ENCODE data around the gene ZNF91.
"Not testable (repeated sequence)": the region's sequence is repeated elsewhere in the genome, so short reads cannot be mapped to it uniquely, and the experiment has no call there.

ZNF91 gene

DNA sequence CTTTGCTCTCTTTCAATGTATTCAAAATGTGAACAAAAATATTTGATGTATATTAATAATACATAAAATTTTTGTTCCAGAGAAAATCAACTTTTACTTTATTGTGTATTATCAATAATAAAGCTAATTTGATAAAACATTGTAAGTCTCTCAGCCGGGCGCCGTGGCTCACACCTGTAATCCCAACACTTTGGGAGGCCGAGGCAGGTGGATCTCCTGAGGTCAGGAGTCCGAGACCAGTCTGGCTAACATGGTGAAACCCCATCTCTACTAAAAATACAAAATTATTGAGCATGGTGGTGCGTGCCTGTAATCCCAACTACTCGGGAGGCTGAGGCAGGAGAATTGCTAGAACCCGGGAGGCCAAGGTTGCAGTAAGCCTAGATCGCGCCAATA, 449 bp upstream of the ZNF91 start:
- not testable (repeated sequence) for DNase-seq (ENCODE audit: low spot score); FAIRE-seq

DNA sequence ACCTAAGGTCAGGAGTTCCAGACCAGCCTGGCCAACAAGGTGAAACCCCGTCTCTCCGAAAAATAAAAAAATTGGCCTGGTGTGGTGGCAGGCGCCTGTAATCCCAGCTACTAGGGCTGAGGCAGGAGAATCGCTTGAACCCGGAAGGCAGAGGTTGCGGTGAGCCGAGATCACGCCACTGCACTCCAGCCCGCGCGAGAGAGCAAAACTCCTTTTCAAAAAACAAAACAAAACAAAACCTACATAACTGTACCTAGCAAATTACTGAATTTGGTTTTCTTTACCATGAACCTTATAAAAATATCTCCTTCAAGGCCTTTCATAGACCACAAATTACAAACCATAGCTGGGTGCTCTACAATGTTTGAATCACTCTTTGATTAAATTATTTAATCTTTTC, 760 bp downstream of the ZNF91 start:
- FAIRE-seq (no peak), DNase-seq (ENCODE audit: low spot score) (no peak)

DNA sequence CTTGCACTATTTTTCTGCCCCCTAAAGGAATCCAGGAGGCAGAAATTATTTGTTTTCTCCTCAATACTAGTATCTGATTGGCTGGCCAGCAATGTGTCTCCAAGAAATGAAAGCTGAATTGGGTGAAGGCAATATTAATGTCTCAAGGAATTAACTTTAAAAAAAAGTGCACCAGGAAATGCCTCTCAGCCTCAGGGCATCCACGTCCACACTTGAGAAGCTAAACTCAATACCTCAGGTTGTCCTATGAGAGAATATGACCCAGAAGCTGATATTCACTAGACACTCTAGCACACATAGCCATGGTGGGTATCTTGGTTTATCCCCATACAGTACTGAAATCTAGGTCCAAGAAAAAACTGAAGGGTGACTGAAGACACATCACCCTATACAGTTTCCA, 2.1 kb downstream of the ZNF91 start:
- DNase-seq (ENCODE audit: low spot score), result no peak
- FAIRE-seq, result no peak

DNA sequence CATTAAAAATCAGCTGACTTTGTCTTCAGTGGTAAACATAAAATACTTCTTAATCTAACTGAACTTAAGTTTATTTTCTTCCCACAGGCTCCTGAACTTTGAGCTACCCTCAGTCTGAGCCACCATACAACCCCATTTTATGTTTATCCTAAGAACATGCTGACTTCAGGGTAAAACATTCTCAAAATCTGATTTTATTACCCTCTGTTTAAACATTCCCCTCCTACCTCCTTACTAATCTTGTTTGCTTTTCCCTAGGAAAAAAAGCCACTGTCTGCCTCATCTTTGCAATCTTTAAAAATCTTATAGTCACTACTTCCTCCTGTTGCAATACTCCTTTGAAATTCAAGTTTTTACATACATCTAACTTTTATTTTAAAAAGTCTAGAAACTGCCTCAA, 4.0 kb downstream of the ZNF91 start:
- DNase-seq (ENCODE audit: low spot score), result no peak
- no peak for FAIRE-seq

DNA sequence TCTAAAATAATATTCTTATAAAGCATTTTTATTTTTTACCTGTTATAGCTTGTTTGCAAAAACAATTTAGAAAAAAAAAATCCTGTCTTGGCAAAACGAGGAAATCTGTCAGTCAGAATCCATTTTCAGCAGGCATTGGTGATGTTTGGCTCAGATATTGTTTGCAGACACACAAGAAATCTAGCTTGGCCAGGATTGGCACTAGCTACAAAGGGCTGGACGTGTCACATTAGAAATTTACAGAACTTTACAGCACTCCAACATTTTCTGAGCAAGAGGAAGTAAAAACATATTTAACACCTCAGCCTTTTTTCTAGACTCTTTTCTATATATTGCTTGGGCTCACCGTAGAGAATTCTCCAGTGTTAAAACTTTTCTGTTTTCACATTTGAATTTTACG, 9.9 kb downstream of the ZNF91 start:
- no peak for DNase-seq (ENCODE audit: low spot score)
- no peak for FAIRE-seq

DNA sequence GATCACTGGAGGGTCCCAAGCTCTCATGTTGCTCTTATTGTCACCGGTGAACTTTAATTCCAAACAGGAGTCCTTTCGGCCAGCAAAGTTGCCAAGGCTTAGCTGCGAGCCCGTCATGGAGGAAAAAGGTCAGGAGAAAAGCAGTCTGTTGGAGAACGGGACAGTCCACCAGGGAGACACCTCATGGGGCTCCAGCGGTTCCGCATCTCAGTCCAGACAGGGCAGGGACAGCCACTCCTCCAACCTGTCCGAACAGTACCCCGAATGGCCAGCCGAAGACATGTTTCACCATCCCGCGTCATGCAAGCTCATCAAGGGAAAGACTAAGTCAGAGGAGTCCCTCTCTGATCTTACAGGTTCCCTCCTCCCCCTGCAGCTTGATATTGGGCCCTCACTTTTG, 10.4 kb downstream of the ZNF91 start:
- no peak for FAIRE-seq
- DNase-seq (ENCODE audit: low spot score), result no peak

DNA sequence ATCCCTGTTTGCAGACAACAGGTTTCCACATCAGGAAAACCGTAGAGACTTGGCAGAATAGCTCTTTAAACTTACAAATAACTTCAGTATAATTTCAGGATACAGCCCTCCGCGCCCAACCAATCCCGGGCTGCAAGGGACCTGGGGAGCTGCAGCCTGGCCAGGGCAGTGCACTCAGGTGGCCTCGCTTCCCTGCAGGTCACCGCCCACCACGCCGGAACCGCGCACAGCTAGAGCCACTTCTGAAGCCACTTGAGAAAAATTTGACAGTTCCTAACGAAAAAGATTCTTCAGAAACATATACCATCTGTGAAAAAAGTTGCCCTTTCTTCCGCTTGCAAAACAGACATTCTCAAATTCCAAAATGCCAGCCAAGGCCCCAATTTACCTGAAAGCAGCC, 11.1 kb downstream of the ZNF91 start:
- FAIRE-seq (no peak), DNase-seq (ENCODE audit: low spot score) (no peak)

DNA sequence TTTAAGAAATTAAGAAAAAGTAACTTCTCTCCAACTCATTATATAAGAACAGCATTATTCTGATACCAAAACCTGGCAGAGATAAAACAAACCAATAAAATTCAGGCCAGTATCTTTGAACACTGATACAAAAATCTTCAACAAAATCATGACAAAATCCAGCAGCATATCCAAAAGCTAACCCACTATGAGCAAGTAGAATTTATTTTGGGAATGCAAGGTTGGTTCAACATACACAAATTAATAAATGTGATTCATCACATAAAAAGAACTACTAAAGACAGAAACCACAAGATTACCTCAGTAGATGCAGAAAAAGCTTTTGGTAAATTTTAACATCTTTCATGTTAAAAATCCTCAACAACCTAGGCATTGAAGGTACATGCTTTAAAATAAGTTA, 12.3 kb downstream of the ZNF91 start:
- FAIRE-seq, result no peak
- DNase-seq (ENCODE audit: low spot score), result no peak

DNA sequence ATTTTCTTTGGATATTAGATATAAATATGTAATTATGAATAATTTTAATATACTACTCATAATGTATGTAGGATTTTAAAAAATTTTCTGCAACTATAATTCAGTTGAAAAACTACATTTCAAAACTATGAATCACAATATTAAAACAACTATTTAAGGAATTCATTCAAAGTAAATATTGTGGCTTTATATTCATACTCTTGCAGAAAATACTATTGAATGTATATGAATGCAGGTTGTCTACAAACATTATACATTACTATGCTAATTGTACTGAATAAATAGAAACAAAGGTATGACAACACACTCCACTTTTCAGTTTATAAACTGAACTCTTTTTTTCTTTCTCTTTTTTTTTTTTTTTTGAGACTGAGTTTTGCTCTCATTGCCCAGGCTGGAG, 14.2 kb downstream of the ZNF91 start:
- no peak for DNase-seq (ENCODE audit: low spot score)
- peak; percentile 14 for FAIRE-seq

DNA sequence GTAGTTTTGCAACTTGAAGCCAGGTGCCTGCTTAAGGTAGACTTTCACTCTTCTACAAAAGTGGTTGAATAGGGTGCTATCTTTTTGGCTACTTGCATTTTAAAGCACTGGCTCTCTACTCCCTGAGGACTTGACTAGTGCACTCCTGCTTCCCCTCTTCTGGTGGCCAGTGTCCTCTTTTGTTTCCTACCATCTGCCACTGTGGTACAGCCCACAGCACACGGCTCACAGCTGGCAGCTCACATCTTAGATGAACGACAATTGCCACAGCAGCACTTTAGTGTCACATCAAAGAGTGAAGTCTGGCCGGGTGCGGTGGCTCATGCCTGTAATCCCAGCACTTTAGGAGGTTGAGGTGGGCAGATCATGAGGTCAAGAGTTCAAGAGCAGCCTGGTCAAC, 15.6 kb downstream of the ZNF91 start:
- not testable (repeated sequence) for DNase-seq (ENCODE audit: low spot score); FAIRE-seq

DNA sequence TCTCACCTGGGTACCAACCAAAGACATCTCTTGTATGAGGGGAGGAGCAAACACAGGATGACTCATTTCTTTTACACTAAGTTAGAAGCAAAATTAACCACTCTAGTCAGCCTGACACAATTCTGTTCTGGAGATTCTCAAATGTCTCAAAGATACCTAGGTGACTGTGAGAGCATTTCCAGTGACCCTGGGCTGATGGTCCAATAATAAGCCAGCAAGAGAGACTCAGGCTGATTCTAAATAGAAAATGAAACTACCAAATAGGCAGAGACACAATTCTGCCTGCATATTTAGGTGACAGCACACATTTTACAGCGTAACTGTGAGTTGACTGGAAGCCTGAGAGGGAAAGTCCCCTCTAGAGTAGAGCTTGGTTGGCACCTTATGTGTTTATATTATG, 16.3 kb downstream of the ZNF91 start:
- FAIRE-seq (no peak), DNase-seq (ENCODE audit: low spot score) (no peak)

DNA sequence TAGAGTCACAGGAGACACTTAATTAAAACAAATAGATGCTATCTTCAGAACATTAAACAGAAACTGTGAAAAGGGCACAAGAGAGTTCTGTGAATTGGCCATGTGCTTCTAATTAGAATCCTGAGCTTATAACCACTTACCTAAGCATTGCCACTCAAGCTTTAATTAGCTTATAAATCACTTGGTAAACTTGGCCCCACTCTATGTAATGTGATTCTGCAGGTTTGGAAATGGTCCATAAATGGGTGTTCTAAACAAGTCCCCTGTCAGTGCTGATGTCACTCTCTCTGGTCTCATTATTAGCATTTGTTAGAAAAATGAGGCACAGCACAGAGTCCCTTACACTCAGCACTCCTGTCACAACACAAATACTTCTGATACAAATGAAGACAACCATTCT, 18.0 kb downstream of the ZNF91 start:
- FAIRE-seq, result no peak
- no peak for DNase-seq (ENCODE audit: low spot score)

DNA sequence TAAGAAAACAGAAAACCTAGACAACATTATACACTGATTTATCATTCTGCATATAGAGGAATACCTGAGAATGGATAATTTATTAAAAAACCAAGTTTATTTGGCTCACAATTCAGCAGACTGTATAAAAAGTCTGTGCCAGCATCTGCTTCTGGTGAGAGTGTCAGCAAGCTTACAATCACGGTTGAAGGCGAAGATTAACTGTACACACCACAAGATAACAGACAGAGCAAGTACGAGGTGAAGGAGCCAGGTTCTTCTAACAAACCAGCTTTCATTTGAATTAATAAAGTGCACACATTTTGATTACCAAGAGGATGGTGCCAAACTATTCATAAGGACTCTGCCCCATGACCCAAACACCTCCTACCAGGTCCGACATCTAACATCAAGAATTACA, 28.8 kb downstream of the ZNF91 start:
- FAIRE-seq (no peak), DNase-seq (ENCODE audit: low spot score) (no peak)

DNA sequence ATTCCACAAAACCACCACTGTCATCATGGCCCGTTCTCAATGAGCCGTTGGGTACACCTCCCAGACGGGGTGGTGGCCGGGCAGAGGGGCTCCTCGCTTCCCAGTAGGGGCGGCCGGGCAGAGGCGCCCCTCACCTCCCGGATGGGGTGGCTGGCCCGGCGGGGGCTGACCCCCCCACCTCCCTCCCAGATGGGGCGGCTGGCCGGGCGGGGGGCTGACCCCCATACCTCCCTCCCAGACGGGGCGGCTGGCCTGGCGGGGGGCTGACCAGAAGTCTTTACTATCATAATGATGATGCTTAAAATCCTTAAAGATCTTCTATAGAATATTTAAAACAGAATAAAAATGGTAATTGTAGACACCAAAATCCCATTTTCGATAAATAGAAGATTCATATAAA, 29.2 kb downstream of the ZNF91 start:
- DNase-seq (ENCODE audit: low spot score); FAIRE-seq: not testable (repeated sequence)

DNA sequence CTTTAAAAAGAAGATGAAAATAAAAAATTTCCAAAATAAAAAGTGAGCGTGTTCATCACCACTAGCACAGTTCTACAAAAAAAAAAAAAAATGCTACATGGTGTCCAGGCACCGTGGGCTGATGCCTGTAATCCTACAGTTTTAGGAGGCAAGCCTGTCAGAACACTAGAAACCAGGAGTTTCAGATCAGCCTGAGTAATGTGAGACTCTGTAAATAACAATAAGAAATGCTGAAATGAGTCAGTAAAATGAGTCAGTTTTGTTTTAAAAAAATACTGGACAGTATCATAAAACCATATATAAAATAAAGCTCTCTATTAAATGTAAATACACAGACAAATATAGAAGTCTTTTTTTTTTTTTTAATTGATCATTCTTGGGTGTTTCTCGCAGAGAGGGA, 30.0 kb downstream of the ZNF91 start:
- FAIRE-seq (no peak), DNase-seq (ENCODE audit: low spot score) (no peak)

DNA sequence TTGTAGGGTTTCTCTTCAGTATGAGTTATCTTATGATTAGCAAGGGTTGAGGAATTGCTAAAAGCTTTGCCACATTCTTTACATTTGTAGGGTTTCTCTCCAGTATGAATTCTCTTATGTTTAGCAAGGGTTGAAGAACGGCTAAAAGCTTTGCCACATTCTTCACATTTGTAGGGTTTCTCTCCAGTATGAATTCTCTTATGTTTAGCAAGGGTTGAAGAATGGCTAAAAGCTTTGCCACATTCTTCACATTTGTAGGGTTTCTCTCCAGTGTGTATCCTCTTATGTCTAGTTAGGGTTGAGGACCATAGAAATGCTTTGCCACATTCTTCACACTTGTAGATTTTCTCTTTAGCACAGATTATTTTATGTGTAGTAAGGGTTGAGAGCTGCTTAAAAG, 33.4 kb downstream of the ZNF91 start:
- DNase-seq (ENCODE audit: low spot score); FAIRE-seq: not testable (repeated sequence)

DNA sequence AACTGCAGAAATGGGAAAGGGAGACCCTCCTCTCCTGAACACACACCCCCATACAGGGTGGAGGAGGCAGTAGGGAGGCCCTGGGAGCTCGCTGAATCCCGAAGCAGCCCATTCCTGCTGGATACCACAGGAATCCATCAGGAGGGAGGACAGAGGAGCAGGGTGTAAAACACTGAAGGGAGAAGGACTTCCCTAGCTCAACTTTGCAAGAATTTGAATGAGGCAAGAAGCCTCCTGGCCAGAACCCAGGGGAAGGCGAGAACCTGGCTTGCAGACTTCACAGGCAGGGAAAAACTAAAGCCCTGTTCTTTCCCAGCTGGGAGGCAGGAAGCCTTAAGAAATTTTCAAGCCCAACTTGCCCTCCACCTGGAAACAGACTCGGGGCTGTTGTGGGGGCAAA, 43.5 kb downstream of the ZNF91 start:
- no peak for FAIRE-seq
- no peak for DNase-seq (ENCODE audit: low spot score)

DNA sequence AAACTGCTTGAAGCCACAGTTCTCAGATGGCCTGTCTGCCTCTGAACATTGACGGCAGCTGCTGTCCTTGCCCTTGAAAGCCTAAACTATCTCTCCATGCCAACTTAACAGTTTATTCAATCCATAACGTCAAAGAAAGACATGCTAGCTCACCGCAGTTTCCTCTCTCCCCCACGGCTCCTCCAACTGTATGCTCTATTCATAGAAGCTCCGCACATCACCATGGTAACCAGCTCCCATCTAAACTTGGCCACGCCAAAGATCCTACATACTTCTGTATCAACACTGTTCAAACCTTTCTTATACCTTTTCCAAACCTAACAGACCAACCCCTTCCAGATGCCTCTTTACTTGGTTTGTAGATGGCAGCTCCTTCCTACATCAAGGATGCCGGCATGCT, 48.6 kb downstream of the ZNF91 start:
- no peak for DNase-seq (ENCODE audit: low spot score)
- no peak for FAIRE-seq

DNA sequence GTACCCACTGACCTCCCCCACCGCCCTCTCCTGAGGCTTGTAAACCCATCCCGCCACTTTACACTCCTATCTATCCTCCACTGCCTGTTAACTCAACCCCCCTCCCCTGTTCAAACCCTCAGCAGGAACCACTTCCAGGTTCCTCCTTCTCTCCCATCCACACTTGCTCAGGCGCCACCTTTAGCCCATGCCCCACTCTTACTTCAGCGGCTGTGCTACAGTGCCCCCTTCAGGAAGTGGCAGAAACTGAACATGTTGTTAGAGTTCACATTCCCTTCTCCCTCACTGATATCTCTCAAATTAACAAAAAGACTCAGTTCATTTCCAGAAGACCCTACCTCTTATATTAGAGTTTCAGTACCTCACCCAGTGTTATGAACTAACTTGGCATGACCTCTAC, 49.4 kb downstream of the ZNF91 start:
- no peak for DNase-seq (ENCODE audit: low spot score)
- FAIRE-seq, result no peak

DNA sequence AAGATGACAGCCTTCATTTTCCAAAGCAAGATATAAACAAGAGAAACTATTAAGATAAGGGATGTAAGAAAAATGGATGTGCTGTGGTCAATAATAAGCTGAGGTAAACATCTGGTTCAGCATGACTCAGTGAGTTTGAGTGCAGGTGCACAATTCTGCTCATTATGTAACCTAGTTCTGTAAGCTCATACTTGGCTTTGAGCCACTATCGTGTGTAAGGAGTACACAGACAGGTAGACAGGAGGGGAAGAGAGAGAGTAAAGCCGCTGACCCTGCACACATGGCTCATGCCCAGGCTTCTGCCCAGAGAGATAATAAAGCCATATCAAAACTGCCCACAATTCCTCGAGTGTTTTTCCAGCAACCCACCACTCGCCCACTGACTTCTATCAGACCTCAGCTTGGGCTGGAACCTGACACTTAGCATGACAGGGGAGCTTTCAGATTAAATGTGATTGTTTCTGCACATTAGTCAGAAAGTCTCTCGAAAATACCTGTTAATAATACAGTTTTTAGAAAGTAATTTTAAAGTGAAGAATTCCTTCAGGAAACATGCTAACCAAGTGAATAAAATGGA, 51.7 kb downstream of the ZNF91 start:
- FAIRE-seq (no peak), DNase-seq (ENCODE audit: low spot score) (no peak)

DNA sequence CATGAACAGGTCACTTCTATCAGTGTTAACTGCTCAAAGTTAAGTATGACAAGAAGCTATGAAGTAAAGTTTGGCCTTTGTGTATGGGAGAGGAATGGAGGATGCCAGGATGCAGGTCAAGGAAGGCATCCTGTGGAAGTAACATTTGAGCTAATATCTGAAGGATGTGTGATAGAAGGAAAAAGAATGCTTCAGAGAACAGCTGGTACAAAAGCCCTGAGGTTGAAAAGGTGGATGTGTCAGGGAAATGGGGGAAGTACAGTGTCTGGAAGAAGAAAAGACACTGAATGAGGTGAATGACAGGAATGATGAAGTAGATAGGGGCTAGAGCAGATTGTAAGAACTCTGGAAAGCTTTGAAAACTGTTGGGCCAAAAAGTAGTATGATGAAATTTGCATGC, 67.1 kb downstream of the ZNF91 start:
- FAIRE-seq (no peak), DNase-seq (ENCODE audit: low spot score) (no peak)

DNA sequence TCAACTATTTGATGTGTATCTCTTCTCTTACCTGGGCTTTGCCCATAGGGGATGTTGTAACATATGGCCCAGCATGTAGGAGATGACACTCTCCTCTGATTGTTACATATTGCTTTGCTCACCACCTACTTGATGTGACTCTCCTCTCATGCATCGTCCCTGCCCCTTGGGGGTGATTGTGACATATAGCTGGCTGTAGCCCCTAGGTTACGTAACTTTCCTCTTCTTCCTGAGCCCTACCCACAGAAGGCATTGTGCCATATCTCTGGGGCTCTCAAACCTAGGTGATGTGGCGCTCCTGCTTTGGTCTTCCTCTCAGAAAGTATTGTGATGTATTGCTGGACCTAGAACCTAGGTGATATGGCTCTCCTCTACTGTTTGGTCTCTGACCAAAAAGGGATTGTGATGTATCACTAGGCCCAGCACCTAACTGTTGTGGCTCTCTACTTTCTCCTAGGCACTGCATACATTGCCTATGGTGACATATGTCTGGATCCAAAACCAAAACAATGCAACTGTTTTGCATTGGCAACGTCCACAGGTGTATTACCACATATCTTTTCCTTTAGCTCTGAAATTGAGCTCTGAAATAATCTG, 73.2 kb downstream of the ZNF91 start:
- DNase-seq (ENCODE audit: low spot score) (no peak), FAIRE-seq (no peak)

DNA sequence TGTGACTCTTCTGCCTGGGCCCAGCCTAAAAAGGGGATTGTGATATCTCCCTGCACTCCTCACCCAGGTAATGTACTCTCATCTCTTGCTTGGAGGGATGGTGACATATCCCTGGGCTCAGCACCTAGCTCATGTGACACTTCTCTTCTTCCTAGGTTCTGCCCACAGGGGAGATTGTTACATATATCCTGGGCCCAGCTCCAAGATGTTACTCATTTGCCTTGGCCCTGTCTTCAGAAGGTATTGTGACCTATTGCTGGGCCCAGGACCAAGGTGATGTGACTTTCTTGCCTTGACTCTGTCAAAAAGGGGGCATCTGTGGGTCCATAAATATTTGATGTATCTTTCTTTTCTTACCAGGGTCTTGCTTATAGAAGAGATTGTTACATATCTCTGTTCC, 73.9 kb downstream of the ZNF91 start:
- not testable (repeated sequence) for FAIRE-seq; DNase-seq (ENCODE audit: low spot score)

DNA sequence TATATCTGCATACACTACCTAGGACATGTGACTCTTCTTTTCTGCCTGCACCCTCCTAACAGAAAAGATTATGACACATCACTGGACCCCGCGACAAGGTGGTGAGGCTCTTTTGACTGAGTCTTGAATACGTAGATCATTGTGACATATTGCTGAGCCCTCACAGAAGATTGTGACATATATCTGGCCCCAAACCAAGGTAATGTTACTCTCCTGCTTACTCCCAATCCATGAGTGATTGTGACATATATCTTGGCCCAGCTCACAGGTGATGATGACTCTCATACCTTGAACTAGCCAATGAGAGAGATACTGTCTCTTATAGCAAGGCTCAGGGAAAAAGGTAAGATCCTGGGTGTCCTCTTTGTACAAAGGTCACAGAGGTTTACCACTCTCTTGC, 75.7 kb downstream of the ZNF91 start:
- DNase-seq (ENCODE audit: low spot score); FAIRE-seq: not testable (repeated sequence)

Measured in RCC 7860 (cell line).